Measurements from ENCODE around the gene CPM.

DNA sequence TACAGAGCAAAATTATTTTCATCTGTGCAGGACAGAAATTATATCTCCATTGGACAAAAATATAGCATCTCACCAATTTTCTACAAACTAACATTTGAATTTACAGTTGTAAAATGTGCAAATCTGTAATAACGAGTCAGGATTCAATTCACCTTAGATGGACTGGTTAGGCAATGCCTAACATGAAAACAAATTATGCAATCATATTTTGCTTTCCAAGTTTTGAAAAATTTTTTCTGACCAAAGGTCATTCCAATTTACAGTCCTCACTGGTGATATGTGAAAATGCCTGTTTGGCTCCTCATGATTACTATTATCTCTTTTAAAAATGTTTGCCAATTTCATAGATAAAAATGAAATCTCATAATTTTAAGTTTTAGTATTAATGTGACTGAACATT lies 6.5 kb upstream of the CPM start:
- TF ChIP-seq CTCF (conservative IDR thresholded peaks at IDR 0.05; ENCODE audit: low read length) (no peak), EZH2phosphoT487 (IDR thresholded peaks at IDR 0.05; ENCODE audit: borderline replicate concordance) (no peak)

All from Loucy (cell line).